Keratinocyte (primary cell): ENCODE measurements around the gene RAB35. TPM values are rescaled to one million over a fixed set of nuclear protein-coding genes. Genes with fewer than 3 reads are reported as not detected.

ENCODE experiments used
- DNase-seq: peaks from one replicate; pipeline ENCODE4 v3.0.0-alpha.2; 2011; ENCODE audit warnings: low read depth, missing footprints, low spot score
- FAIRE-seq: peaks from 2 replicates; lab custom pipeline; 2011; peaks lifted over from hg19 to GRCh38; lab: Jason Lieb, UNC
- H2AFZ ChIP-seq: 2 replicates; pipeline ENCODE4 v1.6.0; 2012; ENCODE audit warnings: low read length, control low read depth, inconsistent platforms; ENCODE audit not compliant: control insufficient read depth
- H3K27ac ChIP-seq: 2 replicates; pipeline ENCODE4 v1.5.1; 2011; ENCODE audit warnings: low read length; ENCODE audit not compliant: control insufficient read depth, insufficient read depth
- H3K27me3 ChIP-seq: 3 replicates; pipeline ENCODE4 v1.6.0; 2011; ENCODE audit warnings: low read length; ENCODE audit not compliant: control insufficient read depth, insufficient read depth; ENCODE audit errors: extremely low read depth
- H3K36me3 ChIP-seq, 2 experiments: 2 replicates in 1 of 2; 3 replicates in 1 of 2; pipeline ENCODE4 v1.5.1; 2011; ENCODE audit warnings: low read length in 2 of 2, mild to moderate bottlenecking in 1 of 2; ENCODE audit not compliant: control insufficient read depth in 2 of 2, insufficient read depth in 2 of 2; ENCODE audit errors: extremely low read depth in 1 of 2
- H3K4me1 ChIP-seq: 3 replicates; pipeline ENCODE4 v1.5.1; 2011; ENCODE audit warnings: low read length; ENCODE audit not compliant: control insufficient read depth, insufficient read depth; ENCODE audit errors: extremely low read depth
- H3K4me2 ChIP-seq: 3 replicates; pipeline ENCODE4 v1.6.0; 2011; ENCODE audit warnings: low read depth, low read length; ENCODE audit not compliant: control insufficient read depth, insufficient read depth; ENCODE audit errors: extremely low read depth
- H3K4me3 ChIP-seq, 3 experiments: fragments of 200-600 bp in 1 of 3; sonication (generic) in 1 of 3; 2 replicates in 2 of 3; 3 replicates in 1 of 3; pipeline ENCODE4 v1.5.1; 2011 to 2016; ENCODE audit warnings: low read length in 3 of 3, mild to moderate bottlenecking in 3 of 3, control low read depth in 2 of 3, inconsistent platforms in 1 of 3, low read depth in 1 of 3, mixed read lengths in 1 of 3, mixed run types in 1 of 3, moderate library complexity in 1 of 3; ENCODE audit not compliant: control insufficient read depth in 2 of 3, insufficient read depth in 2 of 3; ENCODE audit errors: extremely low read depth in 1 of 3
- H3K79me2 ChIP-seq: 2 replicates; pipeline ENCODE4 v1.6.0; 2012; ENCODE audit warnings: low read length; ENCODE audit not compliant: control insufficient read depth, insufficient read depth
- H3K9ac ChIP-seq: 3 replicates; pipeline ENCODE4 v1.6.0; 2011; ENCODE audit warnings: low read length; ENCODE audit not compliant: control insufficient read depth, insufficient read depth; ENCODE audit errors: extremely low read depth
- H3K9me1 ChIP-seq: 3 replicates; pipeline ENCODE4 v1.6.0; 2011; ENCODE audit warnings: low read length; ENCODE audit not compliant: control insufficient read depth, insufficient read depth; ENCODE audit errors: extremely low read depth
- H3K9me3 ChIP-seq: 2 replicates; pipeline ENCODE4 v1.5.1; 2012; ENCODE audit warnings: low read depth, low read length; ENCODE audit not compliant: control insufficient read depth
- H4K20me1 ChIP-seq: 3 replicates; pipeline ENCODE4 v1.6.0; 2011; ENCODE audit warnings: low read length; ENCODE audit not compliant: control insufficient read depth, insufficient read depth; ENCODE audit errors: extremely low read depth
- CTCF ChIP-seq, 3 experiments: IDR thresholded peaks in 1 of 3; conservative IDR thresholded peaks in 1 of 3; optimal IDR thresholded peaks in 1 of 3; 2 replicates in 2 of 3; 3 replicates in 1 of 3; pipeline versions ENCODE3 to v1.5.1; 2011; ENCODE audit warnings: low read length in 3 of 3, mild to moderate bottlenecking in 3 of 3, moderate library complexity in 2 of 3, control low read depth in 1 of 3, inconsistent platforms in 1 of 3; ENCODE audit not compliant: insufficient read depth in 2 of 3; ENCODE audit errors: extremely low read depth in 1 of 3
- EZH2 ChIP-seq: IDR thresholded peaks from one replicate; pipeline ENCODE4 v1.6.1; 2012; ENCODE audit warnings: inconsistent platforms, mild to moderate bottlenecking, low read length, moderate library complexity
- dilution Hi-C: fragments of 300-500 bp; cut with MboI; formaldehyde crosslinking; loops from one replicate; pipeline ENCODE4 v1.7.0; 2020; ENCODE audit warnings: low sequenced_read_pairs; ENCODE audit not compliant: extremely low pct_ligation_motif_present
- polyA minus RNA-seq, 3 experiments: library from RNA; depleted of rRNA, polyadenylated mRNA; stranded (reverse); fragments of >200 nt; gene quantifications; 1 replicate in 1 of 3; 2 replicates in 1 of 3; 3 replicates in 1 of 3; pipeline ENCODE4 v1.2.3, GENCODE V29; 2011
- polyA plus RNA-seq, 5 experiments: library from polyadenylated mRNA; depleted of rRNA in 3 of 5; stranded (reverse) in 3 of 5; stranded (forward) in 1 of 5; unstranded in 1 of 5; fragments of >200 nt; gene quantifications; 1 replicate in 1 of 5; 2 replicates in 3 of 5; 3 replicates in 1 of 5; pipeline versions ENCODE4 v1.2.1 to v1.2.3, GENCODE V29; 2011 to 2012; ENCODE audit warnings: missing spikeins in 2 of 5, low read depth in 1 of 5, low replicate concordance in 1 of 5

Gene RAB35
- polyA plus RNA-seq (51.0 to 68.4 TPM (median 51.6 TPM) in 3 replicates), polyA minus RNA-seq (48.3 to 131 TPM (median 65.6 TPM) in 3 replicates)
- polyA plus RNA-seq (2011; ENCODE audit: low read depth), result 39.8 TPM
- 34.5 and 45.2 TPM in 2 replicates for polyA plus RNA-seq (2011; cell fraction: cytosol; rRNA removed)
- polyA plus RNA-seq (2011; cell fraction: nucleus; rRNA removed), result 54.1 and 54.6 TPM in 2 replicates
- polyA plus RNA-seq (2012; ENCODE audit: low replicate concordance), result 27.9 and 48.1 TPM in 2 replicates
- polyA minus RNA-seq (2011; cell fraction: cytosol; rRNA and poly(A)+ RNA removed), result 57.4 TPM
- 19.9 and 23.5 TPM in 2 replicates for polyA minus RNA-seq (2011; cell fraction: nucleus; rRNA and poly(A)+ RNA removed)

- Histone ChIP-seq H2AFZ (peak within 1 kb of the TSS; percentile 78), H3K4me2 (peak within 1 kb of the TSS; percentile 86), H3K79me2 (peaks cover 56% of the 10 kb centered on the region), H3K36me3 (peaks cover 6 to 14% of the 10 kb centered on the region in 2 experiments), H3K27me3 (no peaks in the 10 kb centered on the region), H3K4me1 (peaks cover 28% of the 10 kb centered on the region), H3K9me3 (no peaks in the 10 kb centered on the region), H3K4me3 (peak within 1 kb of the TSS; percentile 87 to 97 (median 89)), H4K20me1 (peaks cover 5% of the 10 kb centered on the region), H3K9me1 (no peaks in the 10 kb centered on the region), H3K27ac (peak within 1 kb of the TSS; percentile 84), H3K9ac (peak within 1 kb of the TSS; percentile 91)
- FAIRE-seq (no peak), DNase-seq (no peak)
- TF ChIP-seq CTCF (optimal IDR thresholded peaks at IDR 0.05 in 1 of 3, IDR thresholded peaks at IDR 0.05 in 1 of 3, conservative IDR thresholded peaks at IDR 0.05 in 1 of 3; ENCODE audit: extremely low read depth in 1 of 3, insufficient read depth in 2 of 3, low read length in 3 of 3) (no peak), EZH2 (no peak)
- dilution Hi-C loops, result no loop called here
These were observed at the start of gene RAB35 for GRCh38 chr12:120116441-120116791. RAB35 (minus strand) TSS chr12:120116753; CDS start chr12:120116650, 103 bp downstream.

DNA sequence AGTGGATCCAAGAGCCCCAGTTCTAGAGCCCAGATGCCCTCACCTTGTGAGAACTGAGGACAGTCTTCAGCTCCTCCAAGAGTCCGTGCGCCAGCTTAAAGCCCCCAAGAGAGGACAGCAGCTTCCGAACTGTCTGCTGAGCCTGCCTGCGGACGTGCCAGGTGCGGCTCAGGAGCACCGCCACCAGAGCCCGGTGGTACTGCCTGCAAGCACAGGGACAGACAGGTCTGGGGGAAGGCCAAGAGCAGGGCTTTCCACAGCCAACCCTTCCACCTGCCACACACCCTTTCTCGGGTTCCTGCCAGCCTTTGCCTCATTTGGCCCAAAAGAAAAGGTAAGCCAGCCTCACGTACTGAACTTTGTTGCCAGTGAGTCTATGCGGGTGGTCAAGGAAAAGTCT, 47.7 kb upstream of the RAB35 start:
- FAIRE-seq (no peak), DNase-seq (no peak)
- H4K20me1 ChIP-seq, result no peaks in the 10 kb centered on the region
- H3K4me3 ChIP-seq, result no peak overlapping the region
- TF ChIP-seq EZH2, result no peak
- TF ChIP-seq CTCF (optimal IDR thresholded peaks at IDR 0.05 in 1 of 3, IDR thresholded peaks at IDR 0.05 in 1 of 3, conservative IDR thresholded peaks at IDR 0.05 in 1 of 3; ENCODE audit: extremely low read depth in 1 of 3, insufficient read depth in 2 of 3, low read length in 3 of 3), result no peak
- dilution Hi-C loops, result no loop called here
- H3K79me2 ChIP-seq, result no peaks in the 10 kb centered on the region
- no peak overlapping the region for H3K9ac ChIP-seq
- no peak overlapping the region for H2AFZ ChIP-seq
- H3K9me3 ChIP-seq, result no peaks in the 10 kb centered on the region
- H3K27ac ChIP-seq, result no peak overlapping the region
- no peak overlapping the region for H3K4me2 ChIP-seq
- H3K9me1 ChIP-seq, result no peaks in the 10 kb centered on the region
- no peaks in the 10 kb centered on the region for H3K27me3 ChIP-seq
- no peaks in the 10 kb centered on the region for H3K4me1 ChIP-seq
- peaks cover 51 to 52% of the 10 kb centered on the region in 2 experiments for H3K36me3 ChIP-seq
